Subcutaneous preadipocyte (primary cell): Measurements from ENCODE around the gene PHF19. TPM values are rescaled to one million over a fixed set of nuclear protein-coding genes. Genes with fewer than 3 reads are reported as not detected.

ENCODE experiments used
- total RNA-seq: library from RNA; depleted of rRNA; stranded (reverse); fragments of >200 nt; gene quantifications from 2 replicates; pipeline ENCODE4 v1.2.3, GENCODE V29; 2012

The PHF19 gene
- total RNA-seq: 45.6 and 54.0 TPM in 2 replicates

DNA sequence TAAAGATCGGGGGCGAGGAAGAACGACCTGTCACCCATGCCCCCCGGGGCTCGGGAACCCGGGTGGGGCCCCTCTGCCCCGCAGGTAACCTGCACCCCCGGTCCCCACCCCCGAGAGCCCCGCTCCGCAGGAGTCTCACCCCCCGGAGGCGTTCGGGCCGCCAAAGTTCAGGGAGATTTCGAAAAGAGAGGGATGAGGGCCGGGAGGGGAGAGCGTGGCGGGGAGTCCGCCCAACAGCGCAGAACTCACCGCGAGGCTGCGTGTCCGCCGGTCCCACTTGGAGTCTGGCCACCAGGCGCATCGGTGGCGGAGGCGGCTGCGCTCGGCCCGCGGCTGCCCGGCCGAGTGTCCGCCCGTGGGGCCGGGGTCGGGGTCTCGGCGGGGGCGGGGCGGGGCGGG lies at the start of gene PHF19:
Gene PHF19, minus strand, starts transcription at position 347 of the 399 bp plus-strand sequence. CDS start 2,447 bp downstream, outside the sequence.

DNA sequence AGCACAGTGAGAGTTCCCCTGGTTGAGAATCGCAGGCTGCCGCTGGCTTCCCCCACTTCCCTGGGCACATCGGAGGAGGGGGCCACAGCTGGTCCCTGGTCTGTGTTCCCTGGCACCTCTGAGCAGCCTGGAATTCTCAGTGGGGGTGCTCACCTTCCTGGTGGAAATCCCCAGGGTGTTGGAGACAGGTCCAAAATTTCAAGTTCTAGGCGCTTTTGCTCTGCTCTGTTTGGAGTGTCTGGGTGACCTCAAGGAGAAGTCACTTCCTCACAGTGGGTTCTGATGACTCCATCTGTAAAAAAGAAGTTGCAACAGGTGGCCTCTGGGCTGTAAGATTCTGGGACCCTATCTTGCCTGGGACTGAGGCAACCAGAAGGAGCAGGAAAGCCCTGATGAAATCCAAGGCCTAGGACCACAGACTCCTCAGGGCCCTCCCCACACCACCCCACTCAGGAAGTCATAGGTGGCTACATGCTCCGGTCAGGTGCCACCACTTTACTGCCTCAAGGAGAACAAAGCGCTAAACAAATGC lies 49.5 kb upstream of the PHF19 start, which contains the start of gene TRAF1:
Gene TRAF1, minus strand, starts transcription at position 400 of the 532 bp plus-strand sequence. CDS start 721 bp downstream, outside the sequence.

DNA sequence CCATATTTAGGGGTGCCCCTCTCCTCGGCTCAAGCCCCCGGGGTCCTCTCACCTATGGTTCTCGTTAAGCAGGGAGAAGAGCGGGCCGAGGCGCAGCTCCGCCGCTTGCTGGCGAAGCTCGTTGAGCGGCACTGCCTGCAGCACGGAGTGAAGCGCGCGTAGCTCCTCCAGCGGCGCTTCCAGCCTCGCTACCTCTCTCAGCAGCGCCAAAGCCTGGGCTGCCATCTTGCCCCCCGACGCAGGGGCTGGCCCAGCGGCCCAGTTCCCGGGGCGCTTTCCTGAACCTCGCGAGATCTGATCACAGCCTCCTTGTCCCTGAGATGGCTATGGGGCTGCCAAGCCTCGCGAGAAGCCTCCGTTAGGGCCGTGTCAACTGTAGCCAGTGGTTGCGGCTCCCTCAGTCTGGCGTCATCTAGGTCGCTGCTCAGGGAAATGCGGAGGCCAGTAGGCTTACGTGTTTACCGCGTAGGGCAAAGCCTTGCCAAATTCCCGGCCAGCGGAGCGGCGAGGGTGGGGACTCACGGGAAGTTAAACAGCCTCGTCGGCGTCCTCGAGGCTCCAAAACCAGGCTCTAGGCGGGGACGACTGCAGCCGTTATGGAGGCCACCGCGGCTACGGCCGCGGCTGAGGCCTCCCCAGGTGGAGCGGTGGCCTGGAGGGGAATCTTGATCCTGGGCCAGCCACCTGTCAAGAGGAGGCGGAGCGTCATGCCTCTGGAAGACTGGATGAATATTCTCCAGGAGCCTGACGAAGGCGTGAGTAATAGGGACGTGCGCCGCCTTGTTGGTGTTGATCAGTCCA lies 34.1 kb downstream of the PHF19 start, which contains the start of gene PSMD5:
Gene PSMD5, minus strand, starts transcription at position 238 of the 801 bp plus-strand sequence. Its CDS starts 13 bp downstream, at position 225.

Other genes starting within 250 kb of the PHF19 start
- gene MEGF9, start 162.7 kb downstream of the PHF19 start, total RNA-seq: 6.6 TPM in 2 replicates
- 23.9 and 28.5 TPM in 2 replicates for gene FBXW2, start 83.8 kb downstream of the PHF19 start, total RNA-seq
- gene PSMD5, start 34.3 kb downstream of the PHF19 start, total RNA-seq: 33.4 and 36.8 TPM in 2 replicates
- gene TRAF1, start 49.6 kb upstream of the PHF19 start, total RNA-seq: 2.2 and 2.9 TPM in 2 replicates
- gene C5, start 173.1 kb upstream of the PHF19 start, total RNA-seq: 4.4 and 5.1 TPM in 2 replicates
- gene CNTRL, start 197.8 kb upstream of the PHF19 start, total RNA-seq: 7.0 and 13.7 TPM in 2 replicates